Thymus (tissue), 11 donors: Measurements from ENCODE around the gene RSPH10B. TPM values are rescaled to one million over a fixed set of nuclear protein-coding genes. Genes with fewer than 3 reads are reported as not detected.
"Not testable (repeated sequence)": the region's sequence is repeated elsewhere in the genome, so short reads cannot be mapped to it uniquely, and the experiment has no call there.

Source experiments
- DNase-seq, 9 donors: peaks; one replicate each; pipeline ENCODE4 v3.0.0-alpha.2; 2013; ENCODE audit warnings: low spot score in 9 of 9, low read depth in 6 of 9, missing footprints in 1 of 9
- H3K27ac ChIP-seq, 2 donors: one replicate each; pipeline ENCODE4 v1.5.1; 2013; ENCODE audit warnings: control low read depth in 1 of 2, low read depth in 1 of 2, low read length in 1 of 2, mild to moderate bottlenecking in 1 of 2, moderate library complexity in 1 of 2
- H3K27me3 ChIP-seq, 2 donors: one replicate each; pipeline ENCODE4 v1.5.1; 2013; ENCODE audit warnings: low read length in 1 of 2; ENCODE audit not compliant: control insufficient read depth in 2 of 2, insufficient read depth in 1 of 2
- H3K36me3 ChIP-seq, 2 donors: one replicate each; pipeline ENCODE4 v1.5.1; 2013; ENCODE audit warnings: low read length in 1 of 2, mild to moderate bottlenecking in 1 of 2, moderate library complexity in 1 of 2; ENCODE audit not compliant: control insufficient read depth in 2 of 2, insufficient read depth in 2 of 2
- H3K4me1 ChIP-seq, 2 donors: one replicate each; pipeline ENCODE4 v1.5.1; 2013; ENCODE audit warnings: low read length in 2 of 2; ENCODE audit not compliant: control insufficient read depth in 2 of 2, insufficient read depth in 2 of 2
- H3K4me3 ChIP-seq, 2 donors: one replicate each; pipeline ENCODE4 v1.5.1; 2013; ENCODE audit warnings: low read length in 2 of 2, control low read depth in 1 of 2, mild to moderate bottlenecking in 1 of 2
- H3K9me3 ChIP-seq, 2 donors: one replicate each; pipeline ENCODE4 v1.5.1; 2013; ENCODE audit warnings: low read length in 1 of 2, mild to moderate bottlenecking in 1 of 2; ENCODE audit not compliant: control insufficient read depth in 2 of 2, insufficient read depth in 1 of 2
- WGBS: extraction: QIAGEN DNeasy Blood & Tissue Kit; methylation state at CpG from one replicate; pipeline ENCODE4 v1.1.7; 2013; 5-methylcytosine and 5-hydroxymethylcytosine counted together
- polyA plus RNA-seq: library from polyadenylated mRNA; stranded (reverse); fragments of 200-250 nt; gene quantifications from one replicate; pipeline ENCODE4 v1.2.3, GENCODE V29; 2013
- total RNA-seq: library from RNA; stranded (reverse); fragments of 120-200 nt; gene quantifications from one replicate; pipeline ENCODE4 v1.2.4, GENCODE V29; 2013
- donor health status: healthy.

Gene RSPH10B
- total and polyA plus RNA-seq, 2 donors = 0.25 TPM; not detected in 1

DNA sequence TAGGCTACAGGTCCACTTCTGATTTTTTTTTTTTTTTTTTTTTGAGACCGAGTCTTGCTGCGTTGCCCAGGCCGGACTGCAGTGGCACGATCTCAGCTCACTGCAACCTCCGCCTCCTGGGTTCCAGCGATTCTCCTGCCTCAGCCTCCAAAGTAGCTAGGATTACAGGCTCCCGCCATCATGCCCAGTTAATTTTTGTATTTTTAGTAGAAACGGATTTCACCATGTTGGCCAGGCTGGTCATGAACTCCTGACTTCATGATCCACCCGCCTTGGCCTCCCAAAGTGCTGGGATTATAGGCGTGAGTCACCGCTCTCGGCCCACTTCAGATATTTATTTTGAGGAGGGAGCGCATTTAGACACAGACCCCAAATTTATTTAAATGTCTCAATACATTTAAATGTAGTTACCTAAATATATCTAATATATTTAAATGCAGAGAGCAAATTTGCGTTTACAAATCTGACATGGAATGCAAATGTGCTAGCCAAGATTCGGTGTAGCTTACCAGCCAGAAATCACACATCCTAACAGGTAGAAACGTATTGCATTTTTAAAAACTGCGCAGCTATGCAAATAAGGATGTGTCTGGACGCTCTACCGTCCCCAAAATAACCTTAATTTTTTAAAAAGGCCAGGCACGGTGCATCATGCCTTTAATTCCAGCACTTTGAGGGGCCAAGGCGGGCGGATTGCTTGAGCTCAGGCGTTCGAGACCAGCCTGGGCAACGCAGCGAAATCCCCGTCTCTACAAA, 37.5 kb upstream of the RSPH10B start:
- not testable (repeated sequence) for H3K27me3 ChIP-seq, H3K36me3 ChIP-seq, H3K27ac ChIP-seq, H3K9me3 ChIP-seq, DNase-seq
- Histone ChIP-seq H3K4me1 (peaks cover 3 to 15% of the 10 kb centered on the region in 2 donors), H3K4me3 (peak overlapping the region; percentile 82 to 95)
- 53% methylated on average over 27 of the region's 27 CpGs for WGBS

DNA sequence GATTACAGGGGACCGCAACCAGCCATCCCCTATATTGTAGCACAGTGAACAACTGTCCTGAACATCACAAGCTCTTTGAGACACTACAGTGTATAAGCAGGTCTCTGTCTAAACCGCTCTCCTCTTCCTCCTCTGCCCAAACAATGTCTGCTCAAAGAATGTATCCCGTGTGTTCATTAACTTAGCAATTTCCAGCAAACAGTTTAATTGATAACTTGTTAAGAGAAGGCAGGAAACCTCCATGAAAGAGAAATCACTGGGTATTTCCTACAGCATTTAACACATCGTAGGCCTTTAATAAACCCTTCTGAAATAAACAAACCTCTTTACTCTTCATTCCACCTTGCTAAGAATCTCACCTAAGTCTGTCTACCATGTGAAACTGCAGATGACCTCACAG, 36.9 kb upstream of the RSPH10B start:
- peaks cover 0 to 11% of the 10 kb centered on the region in 2 donors for H3K36me3 ChIP-seq
- H3K4me3 ChIP-seq = no peak overlapping the region
- 71% methylated on average over 4 of the region's 4 CpGs for WGBS
- H3K27ac ChIP-seq = no peak overlapping the region
- no peaks in the 10 kb centered on the region for H3K9me3 ChIP-seq
- H3K4me1 ChIP-seq = peaks cover 3 to 15% of the 10 kb centered on the region in 2 donors
- no peak for DNase-seq
- H3K27me3 ChIP-seq = no peaks in the 10 kb centered on the region

DNA sequence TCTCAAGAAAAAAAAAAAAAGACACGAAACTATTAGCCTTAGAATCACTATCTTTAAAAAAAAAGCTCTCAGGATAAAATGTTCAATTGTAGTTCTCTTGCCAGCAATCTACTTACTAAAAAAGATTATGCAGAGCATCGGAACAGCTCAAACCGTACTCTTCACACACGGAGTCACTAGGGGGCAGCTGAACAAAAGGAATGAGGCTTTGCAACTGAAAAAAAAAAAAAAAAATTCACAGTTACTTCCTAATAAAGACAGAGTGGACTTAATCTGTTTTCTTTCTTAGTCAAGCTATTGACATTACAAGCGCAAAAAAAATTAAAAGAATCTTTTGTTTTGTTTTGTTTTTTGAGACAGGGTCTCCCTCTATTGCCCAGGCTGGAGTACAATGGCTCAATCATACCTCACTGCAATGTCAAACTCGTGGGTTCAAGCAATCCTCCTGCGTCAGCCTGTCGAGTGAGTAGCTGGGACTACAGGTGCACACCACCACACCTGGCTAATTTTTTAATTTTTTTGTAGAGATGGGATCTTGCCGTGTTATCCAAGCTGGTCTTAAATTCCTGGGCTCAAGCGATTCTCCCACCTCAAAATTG, 26.8 kb upstream of the RSPH10B start:
- no peak overlapping the region for H3K27ac ChIP-seq
- no peak overlapping the region for H3K4me3 ChIP-seq
- H3K27me3 ChIP-seq = no peaks in the 10 kb centered on the region
- H3K4me1 ChIP-seq = peaks cover 0 to 2% of the 10 kb centered on the region in 2 donors
- DNase-seq = peak in 6 of 9 donors; percentile 34 to 70 (median 40)
- no peaks in the 10 kb centered on the region for H3K9me3 ChIP-seq
- H3K36me3 ChIP-seq = peaks cover 29 to 55% of the 10 kb centered on the region in 2 donors
- 77% methylated on average over 10 of the region's 10 CpGs for WGBS

DNA sequence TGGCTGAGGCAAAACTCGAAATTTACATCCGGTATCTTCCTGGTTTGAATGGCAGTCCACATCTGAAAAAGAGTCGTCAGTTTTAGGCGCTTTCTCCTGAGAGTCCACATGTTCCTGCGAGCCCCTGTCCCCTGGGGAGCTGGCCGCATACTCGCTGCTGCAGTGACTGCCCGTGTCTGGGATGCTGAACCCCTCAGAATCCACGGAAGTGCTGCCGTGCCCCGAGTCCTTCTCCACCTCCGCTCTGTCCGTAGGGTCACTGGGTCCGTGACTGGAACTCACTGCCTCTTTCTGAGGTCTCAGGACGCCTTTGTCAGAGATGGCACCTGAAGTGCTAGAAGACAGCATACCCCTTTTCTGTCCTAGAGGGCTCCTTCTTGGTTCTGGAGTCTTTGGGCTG, 16.6 kb upstream of the RSPH10B start:
- DNase-seq, H3K27me3 ChIP-seq, H3K9me3 ChIP-seq, H3K4me3 ChIP-seq, H3K4me1 ChIP-seq, H3K27ac ChIP-seq: not testable (repeated sequence)
- H3K36me3 ChIP-seq = peaks cover 26 to 29% of the 10 kb centered on the region in 2 donors
- WGBS = 98% methylated on average over 15 of the region's 15 CpGs

DNA sequence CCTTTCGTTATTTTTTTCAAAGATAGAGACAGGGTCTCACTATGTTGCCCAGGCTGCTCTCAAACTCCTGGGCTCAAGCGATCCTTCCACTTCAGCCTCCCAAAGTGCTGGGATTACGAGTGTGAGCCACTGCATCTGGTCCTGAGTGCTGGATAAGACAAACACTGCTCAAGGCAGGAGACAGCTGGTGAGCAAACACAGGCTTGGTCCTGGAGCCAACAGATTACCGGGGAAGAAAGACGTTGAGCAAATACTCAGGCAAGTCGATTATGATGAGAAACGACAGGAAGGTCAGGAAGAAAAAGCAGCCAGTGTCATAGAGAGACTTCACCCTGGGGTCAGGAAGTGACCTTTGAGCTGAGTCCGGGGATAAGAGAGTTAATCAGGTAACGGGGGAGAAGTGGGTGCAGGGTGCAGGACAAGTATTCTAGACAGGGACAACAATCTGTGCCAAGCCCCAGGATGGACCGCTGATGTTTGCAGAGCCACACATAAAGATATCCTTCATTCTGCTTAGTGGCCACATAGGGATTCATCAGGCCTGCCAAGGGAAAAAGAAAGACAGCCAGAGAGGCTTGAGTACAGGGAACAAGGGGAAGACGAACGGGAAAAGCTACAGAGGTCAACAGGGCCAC, 9.3 kb upstream of the RSPH10B start:
- over 99% methylated on average over 2 of the region's 12 CpGs for WGBS
- H3K36me3 ChIP-seq = not testable (repeated sequence)

DNA sequence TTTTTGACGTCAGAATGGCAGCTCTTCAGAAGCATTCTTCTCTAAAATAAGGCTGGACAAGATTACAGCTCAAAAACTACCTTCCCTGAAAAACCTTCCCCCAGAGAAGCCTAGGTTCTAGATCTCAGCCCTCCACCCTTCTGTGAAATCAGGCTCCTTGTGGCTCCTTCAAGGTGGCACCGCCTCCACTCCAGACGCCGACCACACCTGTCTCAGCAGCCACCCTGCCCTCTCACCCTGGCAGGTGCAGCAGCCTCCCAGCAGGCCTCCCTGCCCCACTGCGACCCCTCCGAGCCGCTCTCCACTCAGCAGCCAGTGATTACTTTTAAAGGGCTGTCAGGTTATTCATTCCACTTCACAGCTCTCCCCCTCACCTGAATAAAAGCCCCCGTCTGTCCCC, 3.1 kb upstream of the RSPH10B start:
- WGBS = no CpG with 5 or more reads among the region's 8 CpGs
- H3K4me3 ChIP-seq, H3K27ac ChIP-seq, H3K4me1 ChIP-seq, H3K9me3 ChIP-seq, DNase-seq, H3K36me3 ChIP-seq, H3K27me3 ChIP-seq: not testable (repeated sequence)

More for the DNA sequence above, 9.3 kb upstream of the RSPH10B start:
- H3K27ac ChIP-seq, H3K9me3 ChIP-seq, DNase-seq, H3K27me3 ChIP-seq, H3K4me3 ChIP-seq, H3K4me1 ChIP-seq: not testable (repeated sequence)

DNA sequence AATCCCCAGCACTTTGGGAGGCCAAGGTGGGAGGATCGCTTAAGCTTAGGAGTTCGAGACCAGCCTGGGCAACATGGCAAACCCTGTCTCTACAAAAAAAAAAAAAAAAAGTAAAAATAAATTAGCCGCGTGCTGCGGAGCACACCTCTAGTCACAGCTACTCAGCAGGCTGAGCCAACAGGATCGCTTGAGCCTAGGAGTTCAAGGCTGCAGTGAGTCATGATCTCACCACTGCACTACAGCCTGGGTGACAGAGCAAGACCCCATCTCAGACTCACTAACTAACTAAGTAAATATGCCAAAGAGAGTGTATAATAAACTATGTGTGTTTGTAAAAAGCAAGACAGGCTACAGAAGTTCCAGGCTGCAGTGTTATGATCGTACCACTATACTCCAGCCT, 6.7 kb downstream of the RSPH10B start:
- H3K9me3 ChIP-seq, H3K27me3 ChIP-seq, H3K4me1 ChIP-seq, H3K27ac ChIP-seq, H3K36me3 ChIP-seq, DNase-seq, H3K4me3 ChIP-seq: not testable (repeated sequence)
- WGBS = 99% methylated on average over 5 of the region's 7 CpGs

DNA sequence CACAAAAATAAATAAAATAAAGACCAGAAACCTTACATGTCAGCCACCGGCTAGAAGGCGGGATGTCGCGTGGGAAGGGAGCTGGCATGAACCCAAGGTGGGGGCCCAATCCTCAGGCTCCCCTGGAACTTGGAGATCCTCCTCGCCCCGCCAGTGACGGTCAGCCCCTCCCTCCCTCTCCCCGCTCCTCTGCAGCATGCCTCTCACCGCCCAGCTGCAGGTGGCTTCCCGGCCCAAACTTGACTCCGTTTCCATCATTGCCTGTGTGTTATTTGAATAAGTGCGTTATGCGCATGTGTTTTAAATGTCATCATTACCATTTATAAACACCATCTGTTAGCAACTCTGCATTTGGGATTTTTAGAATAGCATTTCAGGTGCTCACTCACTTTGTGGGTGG, 7.3 kb downstream of the RSPH10B start:
- H3K4me3 ChIP-seq = not testable (repeated sequence)

DNA sequence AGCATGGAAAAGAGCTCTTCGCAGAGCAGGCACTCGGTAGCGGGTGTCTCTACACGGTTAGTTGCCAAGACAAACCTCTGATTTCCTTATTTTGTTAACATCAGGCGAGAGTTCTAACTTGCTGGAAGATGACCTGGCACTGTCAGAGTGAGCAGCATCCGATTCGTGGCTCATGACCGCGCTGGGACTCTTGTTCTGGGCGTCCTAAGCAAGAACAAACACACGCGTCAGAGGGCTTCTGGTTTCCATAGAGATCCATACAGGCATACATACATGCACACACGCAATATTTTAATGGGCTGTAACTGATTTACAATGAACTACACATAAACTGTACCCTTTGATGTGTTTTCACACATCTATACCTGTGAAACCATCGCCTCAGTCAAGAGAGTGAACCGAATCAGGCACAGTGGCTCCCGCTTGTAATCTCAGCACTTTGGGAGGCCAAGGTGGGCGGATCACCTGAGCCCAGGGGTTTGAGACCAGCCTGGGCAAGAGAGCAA, 35.5 kb downstream of the RSPH10B start:
- not testable (repeated sequence) for H3K9me3 ChIP-seq, H3K27me3 ChIP-seq, H3K27ac ChIP-seq, H3K36me3 ChIP-seq, DNase-seq, H3K4me3 ChIP-seq, H3K4me1 ChIP-seq
- no CpG with 5 or more reads among the region's 17 CpGs for WGBS

More for the DNA sequence above, 7.3 kb downstream of the RSPH10B start:
- H3K4me1 ChIP-seq, DNase-seq, H3K9me3 ChIP-seq, H3K27me3 ChIP-seq, H3K27ac ChIP-seq, H3K36me3 ChIP-seq: not testable (repeated sequence)
- WGBS = 47% methylated on average over 5 of the region's 13 CpGs
